GM10248 (cell line): ENCODE results near the gene LONRF2.

Experiments
- CTCF ChIA-PET: fragments of 300-600 bp; sonication (Branson Sonifier 250); formaldehyde crosslinking; extraction: SDS; loops from one replicate; lab custom pipeline; 2021; ENCODE audit warnings: antibody characterized with exemption; lab: Yijun Ruan, JAX
- POLR2A ChIA-PET: fragments of 350-650 bp; sonication (Branson Sonifier 250); formaldehyde crosslinking; extraction: SDS; loops from one replicate; lab custom pipeline; 2020; ENCODE audit warnings: antibody characterized with exemption; lab: Yijun Ruan, JAX
- DNase-seq: peaks from one replicate; pipeline ENCODE4 v3.0.0; 2012; ENCODE audit errors: extremely low spot score
- TF ChIP-seq, protein P1 (sequence below): IDR thresholded peaks from 2 replicates; pipeline ENCODE4 v1.5.1; 2012; ENCODE audit warnings: mild to moderate bottlenecking, low read depth; ENCODE audit errors: extremely low read depth, missing control alignments, control extremely low read depth

The LONRF2 gene

DNA sequence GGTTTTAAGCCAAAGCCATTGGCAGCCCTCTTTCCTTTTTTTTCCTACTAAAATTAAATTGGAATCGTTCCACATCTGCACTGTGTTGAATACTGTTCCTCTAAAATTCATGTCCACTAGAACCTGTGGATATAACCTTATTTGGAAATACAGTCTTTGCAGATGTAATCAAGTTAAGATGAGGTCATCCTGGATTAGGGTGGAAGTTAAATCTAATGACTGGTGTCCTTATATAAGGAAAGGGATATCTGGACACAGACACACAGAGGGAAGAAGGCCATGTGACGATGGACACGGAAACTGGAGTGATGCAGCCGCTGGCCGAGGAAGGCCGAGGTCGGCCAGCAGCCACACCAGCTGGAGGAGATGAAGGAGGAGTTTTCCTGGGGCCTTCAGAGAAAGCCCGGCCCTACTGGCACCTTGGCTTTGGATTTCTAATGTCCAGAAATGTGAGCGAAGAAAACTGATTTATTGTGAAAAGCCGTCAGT is 49.4 kb downstream of the LONRF2 start:
- ChIA-PET CTCF (interaction anchor here (1.7 to 5.2 kb wide), 4 partner anchors 10 to 108 kb away, joined by 4 to 50 read pairs (median 9); no protein-coding TSS in a partner anchor), POLR2A (no interaction called here)
- TF ChIP-seq, protein P1, sequence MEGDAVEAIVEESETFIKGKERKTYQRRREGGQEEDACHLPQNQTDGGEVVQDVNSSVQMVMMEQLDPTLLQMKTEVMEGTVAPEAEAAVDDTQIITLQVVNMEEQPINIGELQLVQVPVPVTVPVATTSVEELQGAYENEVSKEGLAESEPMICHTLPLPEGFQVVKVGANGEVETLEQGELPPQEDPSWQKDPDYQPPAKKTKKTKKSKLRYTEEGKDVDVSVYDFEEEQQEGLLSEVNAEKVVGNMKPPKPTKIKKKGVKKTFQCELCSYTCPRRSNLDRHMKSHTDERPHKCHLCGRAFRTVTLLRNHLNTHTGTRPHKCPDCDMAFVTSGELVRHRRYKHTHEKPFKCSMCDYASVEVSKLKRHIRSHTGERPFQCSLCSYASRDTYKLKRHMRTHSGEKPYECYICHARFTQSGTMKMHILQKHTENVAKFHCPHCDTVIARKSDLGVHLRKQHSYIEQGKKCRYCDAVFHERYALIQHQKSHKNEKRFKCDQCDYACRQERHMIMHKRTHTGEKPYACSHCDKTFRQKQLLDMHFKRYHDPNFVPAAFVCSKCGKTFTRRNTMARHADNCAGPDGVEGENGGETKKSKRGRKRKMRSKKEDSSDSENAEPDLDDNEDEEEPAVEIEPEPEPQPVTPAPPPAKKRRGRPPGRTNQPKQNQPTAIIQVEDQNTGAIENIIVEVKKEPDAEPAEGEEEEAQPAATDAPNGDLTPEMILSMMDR = no peak
- no peak for DNase-seq

DNA sequence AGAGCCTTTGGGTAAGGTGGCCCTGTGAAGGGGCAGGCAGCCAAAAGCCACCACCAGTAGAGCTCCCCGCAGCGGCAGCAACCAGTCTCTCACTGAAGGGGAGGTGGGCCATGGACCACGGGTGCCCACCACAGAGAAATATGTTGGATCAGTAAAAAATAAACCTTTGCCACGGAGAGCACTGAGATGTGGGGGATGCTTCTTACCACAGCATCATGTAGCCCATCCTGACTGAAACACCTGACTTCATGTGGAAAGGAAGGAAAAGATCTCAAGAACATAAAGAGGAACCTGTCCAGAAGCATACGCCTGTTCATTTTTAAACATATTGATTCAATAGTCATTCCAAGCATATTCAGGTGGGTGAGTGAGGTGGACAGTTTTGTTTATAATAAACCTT is 51.1 kb downstream of the LONRF2 start:
- ChIA-PET CTCF (interaction anchor here (2.5 kb wide), 1 partner anchor 9 kb away, joined by 13 read pairs; no protein-coding TSS in a partner anchor), POLR2A (no interaction called here)
- no peak for DNase-seq
- TF ChIP-seq, protein P1 = no peak

DNA sequence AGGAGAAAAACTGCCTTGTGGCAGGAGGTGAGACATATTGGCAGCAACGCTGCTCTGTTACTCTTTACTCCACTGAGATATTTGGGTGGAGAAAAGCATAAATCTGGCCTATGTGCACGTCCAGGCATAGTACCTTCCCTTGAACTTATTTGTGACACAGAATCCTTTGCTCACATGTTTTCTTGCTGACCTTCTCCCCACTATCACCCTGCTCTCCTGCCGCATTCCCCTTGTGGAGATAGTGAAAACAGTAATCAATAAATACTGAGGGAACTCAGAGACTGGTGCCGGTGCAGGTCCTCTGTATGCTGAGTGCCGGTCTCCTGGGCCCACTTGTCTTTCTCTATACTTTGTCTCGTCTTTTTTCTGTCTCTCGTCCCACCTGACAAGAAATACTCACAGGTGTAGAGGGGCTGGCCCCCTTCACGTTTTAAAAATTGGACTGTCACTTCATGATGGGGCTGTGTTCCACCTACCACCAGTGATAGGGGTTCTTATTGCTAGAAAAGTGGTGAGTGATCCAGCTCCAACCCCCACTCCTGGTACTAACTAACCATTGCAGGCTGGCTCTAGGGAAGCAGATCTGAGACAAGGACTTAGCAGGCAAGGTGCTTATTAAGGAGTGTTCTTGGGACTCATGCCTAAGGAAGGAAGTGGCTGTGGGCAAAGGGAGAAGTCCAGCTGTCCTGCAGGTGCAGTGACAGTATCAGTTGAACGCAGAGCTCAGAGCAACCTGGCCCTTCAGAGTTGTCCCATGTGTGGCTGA is 51.7 kb downstream of the LONRF2 start:
- POLR2A ChIA-PET = no interaction called here
- no peak for DNase-seq
- TF ChIP-seq, protein P1 = no peak
- CTCF ChIA-PET = interaction anchor here (2.5 kb wide), 1 partner anchor 9 kb away, joined by 13 read pairs; no protein-coding TSS in a partner anchor

DNA sequence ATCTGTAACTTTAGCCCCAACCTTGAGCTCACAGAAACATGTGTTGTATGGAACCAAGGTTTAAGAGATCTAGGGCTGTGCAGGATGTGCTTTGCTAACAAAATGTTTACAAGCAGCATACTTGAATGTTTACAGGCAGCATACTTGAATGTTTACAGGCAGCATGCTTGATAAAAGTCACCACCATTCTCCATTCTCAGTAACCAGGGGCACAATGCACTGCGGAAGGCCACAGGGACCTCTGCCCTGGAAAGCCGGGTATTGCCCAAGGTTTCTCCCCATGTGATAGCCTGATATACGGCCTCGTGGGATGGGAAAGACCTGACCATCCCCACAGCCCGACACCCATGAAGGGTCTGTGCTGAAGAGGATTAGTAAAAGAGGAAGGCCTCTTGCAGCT is 52.4 kb downstream of the LONRF2 start:
- ChIA-PET CTCF (interaction anchor here (1.7 kb wide), 1 partner anchor 111 kb away, joined by 8 read pairs; no protein-coding TSS in a partner anchor), POLR2A (no interaction called here)
- no peak for DNase-seq
- TF ChIP-seq, protein P1 = no peak

DNA sequence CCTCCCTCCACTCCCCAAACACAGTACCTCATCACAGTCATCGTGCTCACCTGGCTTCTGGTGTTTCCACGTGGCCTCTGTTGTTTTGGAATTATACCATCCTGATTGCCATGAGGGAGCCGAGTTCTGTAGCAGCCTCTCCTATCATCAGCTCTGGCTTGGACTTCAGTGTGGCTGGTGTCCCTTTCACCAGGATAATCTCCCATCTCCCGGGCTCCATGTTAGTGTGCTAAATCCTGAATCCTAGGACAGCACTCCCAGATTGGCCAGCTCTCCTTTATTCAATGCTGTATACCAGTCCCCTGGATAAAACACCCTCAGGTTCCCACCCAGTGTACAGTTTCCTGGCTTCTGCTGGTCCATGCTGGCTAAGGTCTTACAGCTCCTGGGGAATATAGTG is 53.3 kb downstream of the LONRF2 start:
- ChIA-PET POLR2A (no interaction called here), CTCF (interaction anchor here (1.7 kb wide), 1 partner anchor 112 kb away, joined by 8 read pairs; no protein-coding TSS in a partner anchor)
- TF ChIP-seq, protein P1 = no peak
- no peak for DNase-seq

DNA sequence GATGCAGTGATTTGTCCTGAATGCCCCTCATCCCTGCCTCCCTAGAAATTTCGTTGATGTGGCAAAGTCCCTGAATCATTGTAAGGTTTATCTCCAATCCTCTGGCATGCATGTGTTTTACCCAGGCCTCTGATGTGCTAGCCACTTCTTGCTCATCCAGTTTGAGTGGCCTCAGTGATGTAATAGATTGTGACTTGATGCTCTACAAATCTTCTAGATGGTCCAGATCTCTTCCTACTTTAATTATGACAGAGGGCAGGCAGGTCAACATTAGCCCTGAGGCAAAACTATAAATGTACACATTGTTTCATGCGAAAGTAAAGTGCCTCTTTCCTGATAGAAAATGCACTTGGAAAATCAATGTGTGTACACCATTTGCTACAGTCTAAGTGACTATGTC is 54.5 kb downstream of the LONRF2 start:
- ChIA-PET POLR2A (no interaction called here), CTCF (interaction anchor here (9.4 kb wide), 1 partner anchor 113 kb away, joined by 210 read pairs; no protein-coding TSS in a partner anchor)
- DNase-seq = no peak
- TF ChIP-seq, protein P1 = no peak
